Measurements from ENCODE around the gene PSMC3.

The PSMC3 gene

DNA sequence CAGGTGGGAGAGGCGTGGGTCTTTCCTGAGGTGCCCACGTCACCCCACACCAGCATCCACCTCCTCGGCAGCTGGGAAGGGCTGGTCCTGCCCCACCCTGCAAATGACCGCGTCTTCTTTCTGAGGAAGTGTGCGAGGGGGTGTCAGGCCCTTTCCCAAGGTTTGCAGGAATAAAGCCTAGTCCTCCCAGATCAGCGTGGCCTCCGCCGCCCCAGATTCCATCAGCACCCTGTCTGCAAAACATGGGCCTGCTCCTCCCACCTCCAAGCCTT lies 32.3 kb downstream of the PSMC3 start:
- no peak for DNase-seq (ENCODE audit: low read depth)

- DNase-seq (ENCODE audit: low read depth): no peak
Measured at GRCh38 chr11:47393163-47394049, 32.8 kb downstream of the PSMC3 start.

GRCh38 chr11:47392546-47393162 lies 33.6 kb downstream of the PSMC3 start:
- no peak for DNase-seq (ENCODE audit: low read depth)

- DNase-seq (ENCODE audit: low read depth): no peak
Measured at GRCh38 chr11:47391711-47392432, 34.4 kb downstream of the PSMC3 start.

GRCh38 chr11:47391077-47391583 lies 35.1 kb downstream of the PSMC3 start:
- no peak for DNase-seq (ENCODE audit: low read depth)

DNA sequence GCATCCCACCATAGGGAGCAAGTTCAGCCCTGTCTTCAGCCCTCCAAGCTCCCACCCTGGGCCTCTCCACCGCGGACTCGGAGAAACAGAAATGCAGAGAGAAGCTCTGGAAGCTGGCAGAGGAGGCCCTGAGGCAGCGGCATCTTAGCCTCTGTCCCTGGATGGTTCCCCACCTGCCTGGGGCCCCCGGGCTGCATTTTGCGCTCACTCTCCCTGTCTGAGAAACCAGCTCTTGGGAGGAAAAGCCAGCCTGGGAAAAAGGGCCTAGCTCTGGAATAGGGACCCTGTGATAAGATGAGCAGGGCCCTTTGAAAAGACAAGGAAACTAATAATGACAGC lies 35.8 kb downstream of the PSMC3 start:
- no peak for DNase-seq (ENCODE audit: low read depth)

DNA sequence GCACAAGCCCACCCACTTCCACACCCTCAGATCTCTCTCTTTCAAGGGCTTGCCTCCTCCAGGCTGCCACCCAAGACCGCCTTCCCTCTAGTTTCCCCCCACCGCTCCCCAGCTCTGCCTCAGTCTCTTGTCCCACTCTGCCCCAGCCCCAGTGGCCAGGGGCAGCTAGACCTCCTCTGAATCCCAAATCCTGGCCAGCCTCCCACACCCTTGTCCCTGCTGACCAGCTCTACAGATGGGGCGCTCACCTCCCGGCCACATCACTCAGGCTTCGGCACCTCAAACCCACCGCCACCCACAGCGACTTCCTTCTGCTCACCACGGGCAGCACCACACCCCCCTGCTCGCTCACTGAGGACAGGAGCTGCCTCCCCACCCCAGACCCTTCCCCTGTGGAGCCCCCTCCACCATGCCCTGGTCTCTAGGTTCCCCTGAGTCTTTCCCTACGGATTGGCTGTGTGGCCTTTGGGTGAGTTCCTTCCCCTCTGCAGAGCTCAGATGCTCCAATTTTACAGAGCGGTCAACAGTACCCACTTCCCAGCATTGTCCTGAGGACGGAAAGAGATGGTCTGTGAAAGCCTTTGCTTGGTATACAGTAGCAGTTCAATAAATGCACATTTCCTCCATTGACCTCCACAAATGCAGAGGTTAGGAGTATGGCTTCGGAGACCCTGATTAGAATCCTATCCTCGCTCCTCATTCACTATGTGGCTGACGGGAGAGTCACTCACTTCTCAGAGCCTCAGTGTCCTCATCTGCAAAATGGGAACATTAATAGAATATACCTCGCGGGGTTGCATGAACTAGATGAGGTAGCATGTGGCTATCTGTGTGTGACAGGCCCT lies 36.4 kb downstream of the PSMC3 start:
- DNase-seq (ENCODE audit: low read depth): no peak

- no peak for DNase-seq (ENCODE audit: low read depth)
Measured at GRCh38 chr11:47388697-47389576, 37.3 kb downstream of the PSMC3 start.

DNA sequence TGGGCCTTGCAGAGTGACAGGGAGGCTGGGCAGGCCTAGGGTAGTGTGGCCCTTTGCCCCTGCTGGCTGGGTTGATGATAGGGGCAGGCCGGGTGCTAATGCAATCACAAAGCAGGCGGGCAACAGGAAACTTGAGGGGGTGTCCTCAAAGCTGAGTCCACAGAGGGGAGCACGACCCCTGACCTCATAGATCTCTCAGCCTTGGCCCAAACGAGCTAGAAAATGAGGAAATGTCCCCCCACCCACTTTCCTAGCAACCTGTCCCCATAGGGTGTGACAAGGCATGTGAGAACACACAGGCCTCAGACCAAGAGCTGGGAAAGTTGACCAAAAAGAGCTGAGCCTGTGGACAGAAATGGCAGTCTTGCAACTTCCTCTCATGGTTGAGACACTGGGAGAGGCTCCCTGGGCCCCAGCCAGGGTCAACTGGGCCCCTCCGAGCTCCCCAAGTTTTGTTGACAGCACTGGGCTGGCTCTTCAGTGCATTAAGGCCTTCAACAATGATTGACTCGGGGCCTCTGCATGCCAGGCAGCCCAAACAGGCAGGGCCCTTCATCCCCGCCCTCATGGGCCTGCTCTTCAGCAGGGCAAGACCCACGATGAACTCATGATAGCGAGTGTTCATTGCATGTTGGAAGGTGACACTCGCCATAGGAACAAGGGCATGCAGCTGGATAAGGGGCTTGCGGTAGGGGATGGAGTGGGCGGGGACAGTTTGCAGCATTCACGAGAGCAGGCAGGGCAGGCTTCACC lies 38.1 kb downstream of the PSMC3 start:
- no peak for DNase-seq (ENCODE audit: low read depth)

GRCh38 chr11:47384498-47384897 lies 41.7 kb downstream of the PSMC3 start:
- no peak for DNase-seq (ENCODE audit: low read depth)

DNA sequence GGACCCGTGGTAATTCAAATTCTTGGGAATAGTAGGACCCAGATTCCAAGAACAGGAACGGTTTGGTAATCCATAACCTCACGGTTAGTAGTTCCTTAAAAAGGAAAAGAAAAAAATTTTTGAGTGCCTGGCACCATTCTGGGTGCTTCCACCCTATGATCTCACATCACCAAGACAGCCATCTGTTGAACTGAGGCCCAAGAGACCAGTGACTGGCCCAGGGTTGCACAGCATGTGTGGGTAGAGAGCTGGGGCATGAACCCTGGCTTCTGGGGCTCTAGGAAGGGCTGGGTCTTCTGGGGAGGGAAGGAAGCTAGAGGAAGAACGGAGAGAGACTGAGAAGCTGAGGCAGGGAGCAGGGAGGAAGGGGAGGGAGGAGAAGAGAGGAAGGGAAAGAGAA lies 43.2 kb downstream of the PSMC3 start:
- no peak for DNase-seq (ENCODE audit: low read depth)

DNA sequence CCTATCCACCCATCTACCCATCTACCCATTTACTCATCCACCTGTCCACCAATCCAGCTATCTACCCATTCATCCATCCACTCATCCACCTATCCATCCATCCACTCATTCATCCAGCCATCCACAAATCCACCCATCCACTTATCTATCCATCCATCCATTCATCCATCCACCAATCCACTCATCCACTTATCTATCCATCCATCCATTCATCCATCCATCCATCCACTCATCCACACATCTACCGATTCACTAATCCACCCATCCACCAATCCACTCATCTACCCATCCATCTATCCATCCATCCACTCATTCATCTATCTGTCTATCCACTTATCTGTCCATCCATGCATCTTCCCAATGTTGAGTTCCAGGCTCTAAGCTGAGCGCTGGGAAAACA lies 46.2 kb downstream of the PSMC3 start:
- no peak for DNase-seq (ENCODE audit: low read depth)

DNA sequence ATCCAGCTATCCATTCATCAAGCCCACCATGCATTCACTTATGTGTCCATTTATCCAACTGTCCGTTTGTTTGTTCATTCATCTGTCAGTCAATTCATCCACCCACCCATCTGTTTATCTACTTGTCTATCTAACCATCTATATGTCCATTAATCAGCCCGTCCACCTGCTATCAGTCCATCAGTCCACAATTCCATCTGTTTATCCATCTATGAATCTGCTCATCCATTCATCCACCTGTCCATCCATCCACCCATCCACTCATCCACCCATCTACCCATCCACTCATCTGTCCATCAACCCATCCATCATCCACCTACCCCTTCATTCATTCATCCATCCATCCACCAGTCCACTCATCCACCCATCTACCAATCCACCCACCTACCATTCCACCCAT lies 46.9 kb downstream of the PSMC3 start:
- DNase-seq (ENCODE audit: low read depth): no peak

DNA sequence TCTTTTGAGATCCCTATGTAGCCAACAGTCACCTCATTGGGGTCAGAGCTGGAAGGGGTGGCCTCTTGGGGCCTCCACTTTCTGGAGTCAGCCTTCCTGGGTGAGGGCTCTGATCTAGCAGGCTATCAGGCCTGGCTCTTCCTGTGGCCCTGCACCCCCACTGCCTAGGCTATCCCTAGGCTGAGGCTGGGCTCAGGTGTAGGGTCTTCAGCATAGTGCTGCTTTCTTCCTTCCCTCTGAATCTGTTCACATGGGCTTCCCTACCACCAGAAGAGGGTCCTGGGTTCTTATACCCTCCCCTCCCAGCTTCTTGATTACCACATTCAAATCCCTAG lies 47.4 kb downstream of the PSMC3 start:
- DNase-seq (ENCODE audit: low read depth): no peak

DNA sequence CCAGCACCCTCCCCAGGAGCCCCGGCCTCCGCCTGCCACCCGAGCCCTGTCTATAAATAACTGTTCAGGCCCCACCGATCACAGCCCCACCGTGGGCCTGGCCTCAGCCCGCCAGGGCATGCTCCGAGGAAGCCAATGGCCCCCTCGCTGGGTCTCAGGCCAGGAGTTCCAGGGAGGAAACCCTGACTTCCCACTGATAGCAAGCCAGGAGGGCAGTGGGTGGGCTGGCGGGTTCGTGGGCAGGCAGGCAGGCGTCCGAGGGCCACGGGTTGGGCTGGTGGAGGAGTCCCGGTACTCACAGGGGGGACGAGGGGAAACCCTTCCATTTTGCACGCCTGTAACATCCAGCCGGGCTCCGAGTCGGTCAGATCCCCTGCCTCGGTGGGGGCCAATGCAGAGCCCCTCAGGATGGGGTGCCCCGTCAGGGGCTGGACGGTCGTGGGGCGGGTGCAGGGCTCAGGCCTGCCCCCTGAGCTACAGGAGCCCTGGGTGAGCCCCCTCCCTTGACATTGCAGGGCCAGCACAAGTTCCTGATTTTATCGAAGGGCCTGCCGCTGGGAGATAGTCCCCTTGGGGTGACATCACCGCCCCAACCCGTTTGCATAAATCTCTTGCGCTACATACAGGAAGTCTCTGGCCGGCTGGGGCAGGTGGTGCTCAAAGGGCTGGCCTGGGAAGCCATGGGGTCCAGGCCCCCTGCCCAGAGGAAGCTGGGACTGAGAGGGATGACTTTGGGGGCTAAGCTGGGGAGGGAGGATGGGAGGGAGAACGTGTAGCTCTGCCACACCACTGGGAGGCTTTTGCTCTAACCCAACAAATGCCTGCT lies 48.0 kb downstream of the PSMC3 start, which contains the start of gene SPI1:
TSS of gene SPI1 (minus strand) at position 538 of the 826 bp plus-strand sequence. CDS start at position 344, 194 bp downstream.
- DNase-seq (ENCODE audit: low read depth): no peak

GRCh38 chr11:47377571-47378009 lies 48.6 kb downstream of the PSMC3 start:
- no peak for DNase-seq (ENCODE audit: low read depth)

DNA sequence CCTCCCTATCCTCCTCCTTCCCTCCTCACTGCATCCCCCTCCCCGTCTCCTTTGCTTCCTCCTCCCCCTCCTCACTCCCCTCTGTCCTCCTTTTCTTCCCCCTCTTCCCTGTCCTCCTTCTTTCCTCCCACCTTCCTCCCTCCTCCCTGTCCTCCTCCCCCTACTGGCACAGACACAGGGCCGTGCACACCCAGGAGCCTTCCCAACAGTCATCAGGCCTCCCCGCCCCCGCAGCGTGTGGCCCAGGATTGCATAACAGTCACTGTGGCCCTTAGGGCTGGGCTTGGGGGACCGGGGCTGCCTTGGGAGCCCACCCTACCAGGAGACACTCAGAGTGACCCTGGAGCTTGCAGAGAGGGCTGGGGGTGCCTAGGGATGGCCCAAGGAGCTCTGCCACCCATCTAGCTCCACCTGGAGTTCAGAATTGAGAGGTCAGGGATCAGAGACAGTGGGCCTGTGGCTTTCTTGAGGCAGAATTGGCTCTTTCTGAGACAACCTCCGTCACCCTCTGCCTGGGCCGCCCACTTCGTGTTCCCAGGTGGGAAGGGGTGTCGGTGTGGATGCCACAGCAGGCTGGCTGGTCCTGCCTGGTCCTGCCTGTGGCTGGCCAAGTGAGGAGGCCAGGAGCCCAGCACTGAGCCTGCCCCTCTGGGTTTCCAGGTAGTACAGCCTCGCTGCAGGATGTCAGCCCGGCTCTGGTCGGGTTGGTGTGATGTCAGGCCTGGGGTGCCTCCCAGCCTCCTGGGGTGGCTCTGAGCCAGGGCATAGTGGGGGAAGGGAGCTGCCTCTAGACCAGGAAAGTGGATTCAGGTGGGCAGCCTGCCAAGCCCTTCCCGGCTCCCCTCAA lies 49.5 kb downstream of the PSMC3 start:
- DNase-seq (ENCODE audit: low read depth): no peak

- DNase-seq (ENCODE audit: low read depth): no peak
Measured at GRCh38 chr11:47376107-47376524, 50.1 kb downstream of the PSMC3 start.
